Endodermal cell (in vitro differentiated cells): ENCODE measurements around the gene CRHR2. TPM values are rescaled to one million over a fixed set of nuclear protein-coding genes. Genes with fewer than 3 reads are reported as not detected.
A peak's percentile ranks its signal among the peaks of the same experiment; 100 is the strongest.

ENCODE experiments used
- DNase-seq: peaks from one replicate; pipeline ENCODE4 v3.0.0-alpha.2; 2017
- H3K27ac ChIP-seq: 2 replicates; pipeline ENCODE4 v1.5.1; 2013; ENCODE audit warnings: mild to moderate bottlenecking, low read depth, low read length, moderate library complexity
- H3K27me3 ChIP-seq: 2 replicates; pipeline ENCODE4 v1.6.1; 2013; ENCODE audit warnings: mild to moderate bottlenecking, low read length, moderate library complexity; ENCODE audit not compliant: insufficient read depth, control insufficient read depth, poor library complexity, severe bottlenecking
- H3K36me3 ChIP-seq: 2 replicates; pipeline ENCODE4 v1.7.0; 2013; ENCODE audit warnings: mild to moderate bottlenecking, low read length, moderate library complexity; ENCODE audit not compliant: control insufficient read depth, insufficient read depth
- H3K4me1 ChIP-seq: one replicate; pipeline ENCODE4 v1.7.0; 2013; ENCODE audit warnings: low read length; ENCODE audit not compliant: control insufficient read depth, insufficient read depth
- H3K4me3 ChIP-seq: 2 replicates; pipeline ENCODE4 v1.5.1; 2013; ENCODE audit warnings: mild to moderate bottlenecking, low read length, moderate library complexity
- H3K9ac ChIP-seq: 2 replicates; pipeline ENCODE4 v1.6.1; 2013; ENCODE audit warnings: mild to moderate bottlenecking, low read length, moderate library complexity; ENCODE audit not compliant: poor library complexity, severe bottlenecking; ENCODE audit errors: extremely low read depth
- H3K9me3 ChIP-seq: 2 replicates; pipeline ENCODE4 v1.6.1; 2013; ENCODE audit warnings: mild to moderate bottlenecking, low read length, moderate library complexity; ENCODE audit not compliant: control insufficient read depth
- H3K27ac Mint-ChIP-seq: 2 replicates; pipeline ENCODE4 v1.8.0; 2020; ENCODE audit warnings: mixed read lengths
- H3K27me3 Mint-ChIP-seq: 2 replicates; pipeline ENCODE4 v1.8.0; 2021; ENCODE audit warnings: mild to moderate bottlenecking, mixed read lengths; ENCODE audit not compliant: insufficient read depth
- H3K36me3 Mint-ChIP-seq: 2 replicates; pipeline ENCODE4 v1.8.0; 2020; ENCODE audit warnings: low read depth, mixed read lengths
- H3K4me1 Mint-ChIP-seq: 2 replicates; pipeline ENCODE4 v1.8.0; 2020; ENCODE audit warnings: mixed read lengths
- H3K4me3 Mint-ChIP-seq: 2 replicates; pipeline ENCODE4 v1.8.0; 2020; ENCODE audit warnings: mild to moderate bottlenecking, moderate library complexity, mixed read lengths
- H3K9me3 Mint-ChIP-seq: 2 replicates; pipeline ENCODE4 v1.8.0; 2020; ENCODE audit warnings: mild to moderate bottlenecking, mixed read lengths
- CTCF ChIP-seq: fragments of 200-600 bp; sonication (generic); conservative IDR thresholded peaks from 2 replicates; pipeline ENCODE4 v1.5.0; 2021; ENCODE audit warnings: antibody characterized with exemption, mild to moderate bottlenecking
- WGBS, 2 experiments: methylation state at CpG; one replicate each; pipeline versions ENCODE4 v1.1.5 to v1.1.7; 2013; ENCODE audit warnings: missing lambda C conversion rate in 2 of 2, mixed read lengths in 1 of 2; ENCODE audit not compliant: insufficient coverage in 1 of 2, insufficient read length in 1 of 2; 5-methylcytosine and 5-hydroxymethylcytosine counted together
- total RNA-seq, 2 donors: library from RNA; stranded (reverse); fragmentation: NEBNext Ultra II Directional in 1 of 2; extraction: Animal tissue kit (Norgen Biotek cat#: 25700) in 1 of 2; gene quantifications; 2 replicates in 1 of 2; 3 replicates in 1 of 2; pipeline ENCODE4 v1.2.1, GENCODE V29; 2021

CRHR2 gene
- total RNA-seq, 2 donors from 2014 or later = not detected

GRCh38 chr7:30617359-30617758 lies 64.9 kb downstream of the CRHR2 start:
- H3K9me3 Mint-ChIP-seq = no peaks in the 10 kb centered on the region
- H3K9me3 ChIP-seq = no peaks in the 10 kb centered on the region
- H3K27ac ChIP-seq = no peak overlapping the region
- peaks cover 7% of the 10 kb centered on the region for H3K4me1 Mint-ChIP-seq
- no peaks in the 10 kb centered on the region for H3K27me3 ChIP-seq
- TF ChIP-seq CTCF = no peak
- no peak overlapping the region for H3K4me3 ChIP-seq
- no peak overlapping the region for H3K4me3 Mint-ChIP-seq
- DNase-seq = no peak
- H3K36me3 ChIP-seq = peaks cover 96% of the 10 kb centered on the region
- H3K36me3 Mint-ChIP-seq = peaks cover 80% of the 10 kb centered on the region
- H3K27ac Mint-ChIP-seq = no peak overlapping the region
- H3K4me1 ChIP-seq = no peaks in the 10 kb centered on the region
- WGBS, 2 experiments = 94 to 100% methylated on average over 2 of the region's 2 CpGs
- no peak overlapping the region for H3K9ac ChIP-seq
- no peaks in the 10 kb centered on the region for H3K27me3 Mint-ChIP-seq

GRCh38 chr7:30616318-30616717 lies 65.9 kb downstream of the CRHR2 start:
- H3K4me1 ChIP-seq = no peaks in the 10 kb centered on the region
- Mint-ChIP-seq H3K36me3 (peaks cover 78% of the 10 kb centered on the region), H3K4me1 (peaks cover 7% of the 10 kb centered on the region), H3K27ac (no peak overlapping the region), H3K4me3 (no peak overlapping the region), H3K27me3 (no peaks in the 10 kb centered on the region), H3K9me3 (no peaks in the 10 kb centered on the region)
- H3K9me3 ChIP-seq = no peaks in the 10 kb centered on the region
- no peak overlapping the region for H3K9ac ChIP-seq
- 93 to 95% methylated on average over 3 to 4 of the region's 4 CpGs for WGBS, 2 experiments
- no peak overlapping the region for H3K4me3 ChIP-seq
- H3K36me3 ChIP-seq = peaks cover 94% of the 10 kb centered on the region
- no peaks in the 10 kb centered on the region for H3K27me3 ChIP-seq
- H3K27ac ChIP-seq = no peak overlapping the region
- DNase-seq = no peak
- no peak for TF ChIP-seq CTCF

- Mint-ChIP-seq H3K36me3 (peaks cover 77% of the 10 kb centered on the region), H3K27ac (peak overlapping the region; percentile 36), H3K9me3 (no peaks in the 10 kb centered on the region), H3K4me1 (peaks cover 5% of the 10 kb centered on the region), H3K4me3 (no peak overlapping the region), H3K27me3 (no peaks in the 10 kb centered on the region)
- H3K4me3 ChIP-seq = no peak overlapping the region
- WGBS, 2 experiments = 84 to 95% methylated on average over 3 to 4 of the region's 4 CpGs
- no peaks in the 10 kb centered on the region for H3K9me3 ChIP-seq
- no peak for TF ChIP-seq CTCF
- peaks cover 95% of the 10 kb centered on the region for H3K36me3 ChIP-seq
- DNase-seq = no peak
- H3K4me1 ChIP-seq = no peaks in the 10 kb centered on the region
- H3K27me3 ChIP-seq = no peaks in the 10 kb centered on the region
- H3K27ac ChIP-seq = no peak overlapping the region
- H3K9ac ChIP-seq = no peak overlapping the region
Measured at GRCh38 chr7:30613366-30614325, 68.6 kb downstream of the CRHR2 start.
